Heart right ventricle (tissue), 16 donors: ENCODE results near the gene RPS15. TPM values are rescaled to one million over a fixed set of nuclear protein-coding genes. Genes with fewer than 3 reads are reported as not detected.
A peak's percentile ranks its signal among the peaks of the same experiment; 100 is the strongest.

Experiments
- ATAC-seq, 8 donors: fragments of 200-7000 bp; cut with Tn5 transposase; one replicate each; pipeline ENCODE4 v1.9.1; 2020; ENCODE audit warnings: mild to moderate bottlenecking in 8 of 8, moderate library complexity in 8 of 8, moderate number of reproducible peaks in 1 of 8
- DNase-seq, 2 donors: peaks; one replicate each; pipeline ENCODE4 v3.0.0-alpha.2; 2020
- H3K27ac ChIP-seq, 10 donors: fragments of 200-600 bp; sonication (generic) in 2 of 10; one replicate each; pipeline versions ENCODE4 v1.5.0 to v1.8.0; 2020 to 2022; ENCODE audit warnings: mild to moderate bottlenecking in 3 of 10
- H3K27me3 ChIP-seq, 7 donors: fragments of 200-600 bp; one replicate each; pipeline ENCODE4 v1.8.0; 2021 to 2022; ENCODE audit warnings: mild to moderate bottlenecking in 2 of 7
- H3K36me3 ChIP-seq, 9 donors: fragments of 200-600 bp; sonication (generic) in 1 of 9; one replicate each; pipeline versions ENCODE4 v1.5.0 to v1.8.0; 2020 to 2022; ENCODE audit warnings: mild to moderate bottlenecking in 2 of 9
- H3K4me1 ChIP-seq, 9 donors: fragments of 200-600 bp; sonication (generic) in 1 of 9; one replicate each; pipeline versions ENCODE4 v1.5.0 to v1.8.0; 2020 to 2022; ENCODE audit warnings: mild to moderate bottlenecking in 4 of 9
- H3K4me3 ChIP-seq, 10 donors: fragments of 200-600 bp; sonication (generic) in 2 of 10; one replicate each; pipeline versions ENCODE4 v1.5.0 to v1.8.0; 2020 to 2022; ENCODE audit warnings: mild to moderate bottlenecking in 7 of 10, moderate library complexity in 2 of 10
- H3K9me3 ChIP-seq, 11 donors: fragments of 200-600 bp in 10 of 11; sonication (generic) in 2 of 11; one replicate each; pipeline versions ENCODE4 v1.5.0 to v1.8.0; 2013 to 2022; ENCODE audit warnings: mild to moderate bottlenecking in 2 of 11, control low read depth in 1 of 11, moderate library complexity in 1 of 11
- WGBS, 2 donors: extraction: QIAGEN DNeasy Blood & Tissue Kit; methylation state at CpG; one replicate each; pipeline ENCODE4 v1.1.7; 2013; ENCODE audit warnings: inconsistent platforms in 1 of 2; 5-methylcytosine and 5-hydroxymethylcytosine counted together
- intact Hi-C, 10 donors: fragments of 100-400 bp; cut with DNase I; formaldehyde crosslinking; loops; one replicate each; pipeline versions ENCODE4 v1.11.1 to v1.14.2; 2022
- polyA plus RNA-seq, 2 donors: library from polyadenylated mRNA; stranded (reverse); fragments of 200-250 nt; gene quantifications; one replicate each; pipeline ENCODE4 v1.2.3, GENCODE V29; 2013
- total RNA-seq, 10 donors: library from RNA; stranded (reverse); fragmentation: NEBNext Ultra II Directional in 3 of 10; extraction: Animal tissue kit (Norgen Biotek cat#: 25700) in 3 of 10; gene quantifications; one replicate each; pipeline versions ENCODE4 v1.2.1 to v1.2.4, GENCODE V29; 2021 to 2023
- TF ChIP-seq, protein P1 (sequence below), 9 donors: fragments of 200-600 bp; sonication (generic) in 2 of 9; IDR thresholded peaks; one replicate each; pipeline versions ENCODE4 v1.5.0 to v1.8.0; 2021 to 2022; ENCODE audit warnings: antibody characterized with exemption in 9 of 9, mild to moderate bottlenecking in 5 of 9, moderate library complexity in 1 of 9
- donor health status: Arrhythmogenic right ventricular cardiomyopathy.
- donor health status: ischemic (EF 13 %, LVEDD 7.1; RV severe dilation, severe dysfunction).
- donor health status: healthy with polysubstance abuse.
- donor health status: DM: no; HTN: yes; CAD: no.
- donor health status: DM: no; HTN: no; CAD: no.
- donor health status: ischemic (EF 25% LVEDD 6.9; RV normal size, moderate dysfunction).
- donor health status: ischemic (EF 25% LVEDD 5.7; RV mildly dilated, moderate dysfunction).
- donor health status: healthy.
- donor health status: DM: yes; HTN: yes; CAD: no.
- donor health status: Ischemic cardiomyopathy.
- donor health status: ischemic (EF 35%, LVEDD 5.7; RV mildly dilated, moderate dysfunction).
- donor health status: nonischemic (EF 11% LVEDD 7.7; RV severe dilation, severe dysfunction).
- donor health status: DM: yes; HTN: yes; CAD: no.
- donor health status: PGD.
- donor health status: ischemic (EF 29% LVEDD 5.4; RV normal size, mild dysfunction).
- donor health status: nonischemic (EF 23%, LVEDD 6.1; RV moderate dilation, normal function).

Gene RPS15
- total and polyA plus RNA-seq, 12 donors, result 480 to 3,724 (median 607) TPM

DNA sequence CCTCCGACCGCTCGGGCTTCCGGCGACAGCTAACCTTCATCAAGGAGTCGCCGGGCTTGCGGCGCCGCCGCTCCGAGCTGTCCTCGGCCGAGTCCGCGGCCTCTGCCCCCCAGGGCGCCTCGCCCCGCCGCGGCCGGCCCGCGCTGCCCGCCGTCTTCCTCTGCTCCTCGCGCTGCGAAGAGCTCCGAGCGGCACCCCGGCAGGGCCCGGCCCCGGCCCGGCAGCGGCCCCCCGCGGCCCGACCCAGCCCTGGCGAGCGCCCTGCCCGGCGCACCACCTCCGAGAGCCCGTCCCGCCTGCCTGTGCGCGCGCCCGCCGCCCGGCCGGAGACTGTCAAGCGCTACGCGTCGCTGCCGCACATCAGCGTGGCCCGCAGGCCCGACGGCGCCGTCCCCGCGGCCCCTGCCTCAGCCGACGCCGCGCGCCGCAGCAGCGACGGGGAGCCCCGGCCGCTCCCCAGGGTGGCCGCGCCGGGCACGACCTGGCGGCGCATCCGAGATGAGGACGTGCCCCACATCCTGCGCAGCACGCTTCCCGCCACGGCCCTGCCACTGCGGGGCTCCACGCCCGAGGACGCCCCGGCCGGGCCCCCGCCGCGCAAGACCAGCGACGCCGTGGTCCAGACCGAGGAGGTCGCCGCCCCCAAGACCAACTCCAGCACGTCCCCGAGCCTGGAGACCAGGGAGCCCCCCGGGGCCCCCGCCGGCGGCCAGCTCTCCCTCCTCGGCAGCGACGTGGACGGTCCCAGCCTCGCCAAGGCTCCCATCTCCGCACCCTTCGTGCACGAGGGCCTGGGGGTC lies 31.3 kb downstream of the RPS15 start:
- peak overlapping the region; percentile 25 to 72 (median 56) for H3K4me3 ChIP-seq
- DNase-seq, result peak in 1 of 2 donors; percentile 18
- peaks cover 40 to 79% (median 64%) of the 10 kb centered on the region in 9 donors for H3K4me1 ChIP-seq

DNA sequence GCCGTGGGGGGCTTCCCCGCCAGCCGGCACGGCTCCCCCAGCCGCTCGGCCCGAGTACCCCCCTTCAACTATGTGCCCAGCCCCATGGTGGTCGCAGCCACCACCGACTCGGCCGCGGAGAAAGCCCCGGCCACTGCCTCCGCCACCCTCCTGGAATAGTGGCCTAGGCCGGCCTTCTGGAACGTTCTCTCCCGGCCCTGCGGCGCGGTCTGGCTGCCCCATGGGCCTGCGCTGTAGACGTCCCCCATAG lies 31.8 kb downstream of the RPS15 start:
- peaks cover 36 to 87% (median 68%) of the 10 kb centered on the region in 7 donors for H3K27me3 ChIP-seq
- DNase-seq (no peak), ATAC-seq (peak in 4 of 8 donors; percentile 3 to 7 (median 5))
- peak overlapping the region; percentile 25 to 72 (median 56) for H3K4me3 ChIP-seq
- peak overlapping the region in 3 of 10 donors; percentile 19 to 58 (median 26) for H3K27ac ChIP-seq
- TF ChIP-seq, protein P1, sequence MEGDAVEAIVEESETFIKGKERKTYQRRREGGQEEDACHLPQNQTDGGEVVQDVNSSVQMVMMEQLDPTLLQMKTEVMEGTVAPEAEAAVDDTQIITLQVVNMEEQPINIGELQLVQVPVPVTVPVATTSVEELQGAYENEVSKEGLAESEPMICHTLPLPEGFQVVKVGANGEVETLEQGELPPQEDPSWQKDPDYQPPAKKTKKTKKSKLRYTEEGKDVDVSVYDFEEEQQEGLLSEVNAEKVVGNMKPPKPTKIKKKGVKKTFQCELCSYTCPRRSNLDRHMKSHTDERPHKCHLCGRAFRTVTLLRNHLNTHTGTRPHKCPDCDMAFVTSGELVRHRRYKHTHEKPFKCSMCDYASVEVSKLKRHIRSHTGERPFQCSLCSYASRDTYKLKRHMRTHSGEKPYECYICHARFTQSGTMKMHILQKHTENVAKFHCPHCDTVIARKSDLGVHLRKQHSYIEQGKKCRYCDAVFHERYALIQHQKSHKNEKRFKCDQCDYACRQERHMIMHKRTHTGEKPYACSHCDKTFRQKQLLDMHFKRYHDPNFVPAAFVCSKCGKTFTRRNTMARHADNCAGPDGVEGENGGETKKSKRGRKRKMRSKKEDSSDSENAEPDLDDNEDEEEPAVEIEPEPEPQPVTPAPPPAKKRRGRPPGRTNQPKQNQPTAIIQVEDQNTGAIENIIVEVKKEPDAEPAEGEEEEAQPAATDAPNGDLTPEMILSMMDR (IDR thresholded peaks at IDR 0.05), result no peak
- WGBS, 2 donors, result 3 to 5% methylated on average over 15 to 22 of the region's 22 CpGs
- intact Hi-C loops, result no loop called here
- H3K4me1 ChIP-seq, result peaks cover 42 to 84% (median 64%) of the 10 kb centered on the region in 9 donors
- no peaks in the 10 kb centered on the region for H3K9me3 ChIP-seq
- H3K36me3 ChIP-seq, result peaks cover 0 to 7% (median 0%) of the 10 kb centered on the region in 9 donors

More for the DNA sequence above, 31.3 kb downstream of the RPS15 start:
- ATAC-seq, result no peak
- peak overlapping the region in 3 of 10 donors; percentile 19 to 58 (median 26) for H3K27ac ChIP-seq
- H3K9me3 ChIP-seq, result no peaks in the 10 kb centered on the region
- 2% methylated on average over 66 to 117 of the region's 117 CpGs for WGBS, 2 donors
- TF ChIP-seq, protein P1 (IDR thresholded peaks at IDR 0.05), result no peak
- intact Hi-C loops, result loop anchor here in 2 of 10 donors (10.0 kb wide), 1 partner anchor 45 kb away; the partner anchor contains the start of gene ADAMTSL5 (in 2 of the 2)
- peaks cover 0 to 2% (median 0%) of the 10 kb centered on the region in 9 donors for H3K36me3 ChIP-seq
- peaks cover 36 to 93% (median 69%) of the 10 kb centered on the region in 7 donors for H3K27me3 ChIP-seq

DNA sequence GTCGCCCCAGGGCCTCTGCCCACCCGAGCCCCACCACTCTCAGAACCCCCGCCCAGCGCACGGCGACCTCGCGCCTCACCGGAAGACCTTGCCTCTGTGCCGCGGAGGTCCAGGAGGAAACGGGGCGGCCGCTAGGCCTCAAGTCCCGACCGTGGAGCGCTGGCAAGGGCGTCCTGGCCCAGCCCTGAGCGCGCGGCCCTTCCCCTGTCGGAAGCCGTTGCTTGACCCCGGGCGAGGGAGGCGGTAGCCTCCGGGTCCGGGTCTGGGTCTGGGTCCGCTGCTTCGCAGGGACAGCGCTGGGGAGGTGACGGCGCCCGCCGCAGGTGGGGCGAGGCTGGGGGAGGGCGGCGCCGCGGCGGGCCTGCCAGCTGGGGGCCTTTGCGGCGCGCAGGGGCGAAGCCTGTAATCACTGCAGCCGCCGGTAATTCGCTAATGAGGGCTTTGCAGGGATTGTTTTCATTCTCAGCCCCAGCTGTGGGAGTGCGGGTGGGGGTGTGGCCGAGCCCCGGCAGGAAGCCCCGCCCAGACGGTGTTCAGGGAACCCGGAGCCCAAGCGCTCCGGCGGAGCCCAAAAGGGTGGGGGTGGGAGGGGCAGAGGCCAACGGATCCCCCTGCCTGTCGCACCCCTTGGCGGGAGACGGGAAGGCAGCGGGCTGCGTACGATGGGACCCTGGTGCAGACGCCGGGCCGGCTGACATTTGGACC lies 32.3 kb downstream of the RPS15 start:
- ATAC-seq (peak; percentile 2 to 57 (median 44)), DNase-seq (peak; percentile 47 to 59)
- peak overlapping the region in 3 of 10 donors; percentile 19 to 58 (median 26) for H3K27ac ChIP-seq
- H3K27me3 ChIP-seq, result peaks cover 36 to 83% (median 64%) of the 10 kb centered on the region in 7 donors
- no peaks in the 10 kb centered on the region for H3K9me3 ChIP-seq
- peaks cover 42 to 80% (median 62%) of the 10 kb centered on the region in 9 donors for H3K4me1 ChIP-seq
- peaks cover 0 to 12% (median 0%) of the 10 kb centered on the region in 9 donors for H3K36me3 ChIP-seq
- intact Hi-C loops, result no loop called here
- WGBS, 2 donors, result 1% methylated on average over 67 of the region's 67 CpGs
- TF ChIP-seq, protein P1 (IDR thresholded peaks at IDR 0.05), result no peak
- peak overlapping the region; percentile 25 to 72 (median 56) for H3K4me3 ChIP-seq

DNA sequence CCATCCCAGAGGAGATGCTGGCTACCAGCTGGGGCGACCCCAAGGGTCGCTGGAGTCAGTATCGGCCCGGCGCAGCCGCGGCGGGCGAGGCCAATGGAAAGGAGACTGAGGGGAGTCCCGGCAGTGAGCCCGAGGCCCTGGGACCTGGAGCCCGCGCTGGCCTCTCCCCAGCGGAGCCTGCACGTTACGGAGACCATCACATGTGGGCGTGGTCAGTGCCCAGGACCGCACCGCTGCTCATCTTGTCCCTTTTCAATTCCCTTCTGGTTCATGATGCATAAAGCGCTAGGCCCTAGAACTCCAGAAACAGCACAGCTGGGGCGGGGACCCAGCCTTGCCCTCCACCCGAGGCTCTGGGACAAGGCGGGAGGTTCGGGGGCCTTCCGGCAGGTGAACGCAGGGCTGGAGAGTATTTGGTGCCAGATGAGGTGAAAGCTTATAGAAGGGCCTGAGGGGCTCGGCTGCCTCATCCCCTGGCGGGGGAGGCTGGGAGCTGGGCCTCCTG lies 32.9 kb downstream of the RPS15 start:
- H3K27ac ChIP-seq, result no peak overlapping the region
- H3K4me1 ChIP-seq, result peaks cover 42 to 74% (median 56%) of the 10 kb centered on the region in 9 donors
- intact Hi-C loops, result no loop called here
- H3K9me3 ChIP-seq, result no peaks in the 10 kb centered on the region
- DNase-seq, result peak in 1 of 2 donors; percentile 23
- peak in 3 of 8 donors; percentile 19 to 31 (median 24) for ATAC-seq
- H3K4me3 ChIP-seq, result peak overlapping the region; percentile 25 to 72 (median 56)
- peaks cover 34 to 76% (median 61%) of the 10 kb centered on the region in 7 donors for H3K27me3 ChIP-seq
- WGBS, 2 donors, result 8 to 9% methylated on average over 24 to 28 of the region's 28 CpGs
- peaks cover 0 to 18% (median 0%) of the 10 kb centered on the region in 9 donors for H3K36me3 ChIP-seq
- TF ChIP-seq, protein P1 (IDR thresholded peaks at IDR 0.05), result peak in 1 of 9 donors; percentile 16
